ENCODE results near the gene PLPPR2. TPM values are rescaled to one million over a fixed set of nuclear protein-coding genes. Genes with fewer than 3 reads are reported as not detected.
A peak's percentile ranks its signal among the peaks of the same experiment; 100 is the strongest.
"Not testable (repeated sequence)": the region's sequence is repeated elsewhere in the genome, so short reads cannot be mapped to it uniquely, and the experiment has no call there.

Gene PLPPR2
- total RNA-seq, 1 donor from 2014 or later, result 21.4 TPM

DNA sequence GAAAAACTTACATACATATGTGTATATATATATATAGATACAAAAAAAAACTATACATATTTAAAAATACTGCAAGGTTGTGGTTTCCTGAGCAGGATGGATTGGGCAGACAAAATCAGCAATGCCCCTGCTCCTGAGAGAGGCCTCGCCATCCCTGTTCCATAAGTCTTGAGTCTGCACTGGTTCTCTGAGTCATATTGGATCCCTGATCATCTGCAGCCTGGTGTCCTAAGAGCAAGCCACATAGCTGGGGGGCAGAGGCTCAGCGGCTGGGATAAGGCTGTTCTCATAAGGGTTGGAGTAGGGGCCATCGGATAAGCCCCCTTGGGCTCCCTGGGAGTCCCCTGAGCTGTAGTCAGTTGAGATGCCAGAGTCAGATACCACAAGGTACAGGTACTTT is 22.5 kb downstream of the PLPPR2 start:
- no peak overlapping the region for H3K4me3 Mint-ChIP-seq
- H3K4me1 Mint-ChIP-seq, result peaks cover 18% of the 10 kb centered on the region
- H3K27me3 Mint-ChIP-seq (ENCODE audit: low read depth), result peaks cover 15% of the 10 kb centered on the region
- DNase-seq (ENCODE audit: low spot score in 2 of 2, unreplicated experiment in 2 of 2), result no peak
- H3K36me3 Mint-ChIP-seq, result no peaks in the 10 kb centered on the region
- TF ChIP-seq, protein P1, sequence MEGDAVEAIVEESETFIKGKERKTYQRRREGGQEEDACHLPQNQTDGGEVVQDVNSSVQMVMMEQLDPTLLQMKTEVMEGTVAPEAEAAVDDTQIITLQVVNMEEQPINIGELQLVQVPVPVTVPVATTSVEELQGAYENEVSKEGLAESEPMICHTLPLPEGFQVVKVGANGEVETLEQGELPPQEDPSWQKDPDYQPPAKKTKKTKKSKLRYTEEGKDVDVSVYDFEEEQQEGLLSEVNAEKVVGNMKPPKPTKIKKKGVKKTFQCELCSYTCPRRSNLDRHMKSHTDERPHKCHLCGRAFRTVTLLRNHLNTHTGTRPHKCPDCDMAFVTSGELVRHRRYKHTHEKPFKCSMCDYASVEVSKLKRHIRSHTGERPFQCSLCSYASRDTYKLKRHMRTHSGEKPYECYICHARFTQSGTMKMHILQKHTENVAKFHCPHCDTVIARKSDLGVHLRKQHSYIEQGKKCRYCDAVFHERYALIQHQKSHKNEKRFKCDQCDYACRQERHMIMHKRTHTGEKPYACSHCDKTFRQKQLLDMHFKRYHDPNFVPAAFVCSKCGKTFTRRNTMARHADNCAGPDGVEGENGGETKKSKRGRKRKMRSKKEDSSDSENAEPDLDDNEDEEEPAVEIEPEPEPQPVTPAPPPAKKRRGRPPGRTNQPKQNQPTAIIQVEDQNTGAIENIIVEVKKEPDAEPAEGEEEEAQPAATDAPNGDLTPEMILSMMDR (IDR thresholded peaks at IDR 0.05; ENCODE audit: unreplicated experiment), result no peak
- no peak overlapping the region for H3K27ac Mint-ChIP-seq
- H3K9me3 Mint-ChIP-seq, result no peaks in the 10 kb centered on the region

- peak in 1 of 2 experiments; percentile 65 for DNase-seq (ENCODE audit: low spot score in 2 of 2, unreplicated experiment in 2 of 2)
- peak overlapping the region; percentile 24 for H3K27ac Mint-ChIP-seq
- peaks cover 20% of the 10 kb centered on the region for H3K4me1 Mint-ChIP-seq
- H3K36me3 Mint-ChIP-seq, result no peaks in the 10 kb centered on the region
- no peaks in the 10 kb centered on the region for H3K9me3 Mint-ChIP-seq
- peaks cover 22% of the 10 kb centered on the region for H3K27me3 Mint-ChIP-seq (ENCODE audit: low read depth)
- TF ChIP-seq, protein P1 (IDR thresholded peaks at IDR 0.05; ENCODE audit: unreplicated experiment), result peak; percentile 61
- H3K4me3 Mint-ChIP-seq, result no peak overlapping the region
Observed at GRCh38 chr19:11378319-11379189, 23.3 kb downstream of the PLPPR2 start.

DNA sequence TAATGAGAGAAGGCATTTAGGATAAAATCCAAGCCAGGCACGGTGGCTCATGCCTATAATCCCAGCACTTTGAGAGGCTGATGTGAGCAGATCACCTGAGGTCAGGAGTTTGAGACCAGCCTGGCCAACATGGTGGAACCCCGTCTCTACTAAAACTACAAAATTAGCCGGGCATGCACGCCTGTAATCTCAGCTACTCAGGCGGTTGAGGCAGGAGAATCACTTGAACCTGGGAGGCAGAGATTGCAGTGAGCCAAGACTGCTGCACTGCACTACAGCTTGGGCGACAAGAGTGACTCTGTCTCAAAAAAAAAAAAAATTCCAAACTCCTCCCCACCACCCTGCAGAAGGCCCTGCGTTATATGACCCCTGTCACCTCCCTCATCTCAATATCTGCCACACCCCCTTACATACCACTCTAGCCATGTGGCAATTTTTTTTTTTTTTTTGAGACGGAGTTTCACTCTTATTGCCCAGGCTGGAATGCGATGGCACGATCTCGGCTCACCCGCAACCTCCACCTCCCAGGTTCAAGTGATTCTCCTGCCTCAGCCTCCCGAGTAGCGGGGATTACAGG is 24.1 kb downstream of the PLPPR2 start:
- H3K36me3 Mint-ChIP-seq; H3K4me3 Mint-ChIP-seq; DNase-seq (ENCODE audit: low spot score in 2 of 2, unreplicated experiment in 2 of 2); H3K9me3 Mint-ChIP-seq; H3K27ac Mint-ChIP-seq: not testable (repeated sequence)
- H3K27me3 Mint-ChIP-seq (ENCODE audit: low read depth), result peaks cover 24% of the 10 kb centered on the region
- H3K4me1 Mint-ChIP-seq, result peaks cover 20% of the 10 kb centered on the region

- DNase-seq (ENCODE audit: low spot score in 2 of 2, unreplicated experiment in 2 of 2), result no peak
- H3K27me3 Mint-ChIP-seq (ENCODE audit: low read depth), result peaks cover 25% of the 10 kb centered on the region
- no peaks in the 10 kb centered on the region for H3K36me3 Mint-ChIP-seq
- H3K4me3 Mint-ChIP-seq, result peak overlapping the region; percentile 84
- no peak overlapping the region for H3K27ac Mint-ChIP-seq
- H3K4me1 Mint-ChIP-seq, result peaks cover 20% of the 10 kb centered on the region
- TF ChIP-seq, protein P1 (IDR thresholded peaks at IDR 0.05; ENCODE audit: unreplicated experiment), result no peak
- H3K9me3 Mint-ChIP-seq, result no peaks in the 10 kb centered on the region
Observed at GRCh38 chr19:11379857-11380350, 24.7 kb downstream of the PLPPR2 start.

DNA sequence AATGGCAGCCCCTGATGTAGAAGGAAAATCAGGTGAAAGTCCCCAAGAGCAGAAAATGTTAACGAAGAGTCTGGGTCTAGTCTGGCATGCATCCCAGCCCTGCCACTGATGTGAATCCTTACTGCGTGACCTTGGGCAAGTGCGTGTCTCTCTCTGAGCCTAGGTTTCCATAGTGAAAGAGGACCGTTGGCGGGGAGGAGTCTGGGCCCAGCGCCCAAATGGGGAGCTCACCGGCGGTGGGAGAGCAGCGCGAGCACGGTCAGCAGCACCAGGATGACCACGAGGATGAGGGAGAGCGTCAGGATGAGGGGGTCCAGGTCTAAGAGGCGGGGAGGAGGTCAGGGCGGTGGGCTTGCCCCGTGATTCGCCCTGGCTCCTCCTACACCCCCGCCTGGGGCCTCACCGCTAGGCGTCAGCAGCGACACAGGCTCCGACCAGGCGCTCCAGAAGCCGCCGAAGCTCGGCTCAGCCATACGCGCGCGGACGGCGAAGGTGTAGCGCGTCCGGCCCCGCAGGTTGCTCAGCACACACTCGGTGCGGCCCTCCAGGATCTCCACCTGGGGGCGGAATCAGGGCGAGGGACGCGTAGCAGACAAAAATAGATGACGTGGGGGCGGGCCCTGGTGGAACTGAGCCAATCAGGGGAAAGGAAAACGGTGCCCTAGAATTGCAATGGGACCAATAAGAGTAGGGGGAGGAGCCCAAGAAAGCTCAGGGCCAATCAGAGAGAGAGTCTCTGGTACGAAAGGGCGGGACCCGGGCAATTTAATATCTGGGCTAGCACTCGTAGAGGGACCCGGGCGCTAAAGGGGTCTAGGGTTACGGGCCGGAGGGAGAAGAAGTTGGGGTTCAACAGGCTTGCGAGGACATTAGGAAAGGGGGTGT is 25.7 kb downstream of the PLPPR2 start:
- Mint-ChIP-seq H3K4me1 (peaks cover 20% of the 10 kb centered on the region), H3K27me3 (ENCODE audit: low read depth) (peaks cover 25% of the 10 kb centered on the region), H3K27ac (peak overlapping the region; percentile 98), H3K36me3 (no peaks in the 10 kb centered on the region), H3K4me3 (peak overlapping the region; percentile 84), H3K9me3 (no peaks in the 10 kb centered on the region)
- TF ChIP-seq, protein P1 (IDR thresholded peaks at IDR 0.05; ENCODE audit: unreplicated experiment), result peak; percentile 57
- DNase-seq (ENCODE audit: low spot score in 2 of 2, unreplicated experiment in 2 of 2), result peak; percentile 90 to 96
